ENCODE results near the gene KCNRG. TPM values are rescaled to one million over a fixed set of nuclear protein-coding genes. Genes with fewer than 3 reads are reported as not detected.

Gene KCNRG
- total RNA-seq, 4 donors from 2014 or later, result 0.56 to 1.0 (median 0.89) TPM

DNA sequence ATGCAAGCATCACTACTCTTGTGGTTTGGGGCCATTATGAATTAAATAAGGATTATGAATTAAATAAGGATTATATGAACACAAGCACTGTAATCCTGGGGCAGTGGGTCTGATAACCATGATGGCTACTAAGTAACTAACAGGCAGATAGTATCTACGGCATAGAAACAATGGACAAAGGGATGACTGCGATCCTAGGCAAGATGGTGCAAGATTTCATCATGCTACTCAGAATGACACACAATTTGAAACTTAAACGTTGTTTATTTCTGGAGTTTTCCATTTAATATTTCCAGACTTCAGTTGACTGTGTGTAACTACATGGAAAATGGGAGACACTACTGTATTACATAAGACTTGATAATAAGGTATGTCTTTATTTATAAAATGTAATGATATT, 15.1 kb downstream of the KCNRG start:
- ATAC-seq (ENCODE audit: low FRiP score), result no peak
- no peak for DNase-seq (ENCODE audit: low spot score)
- TF ChIP-seq, protein P1, sequence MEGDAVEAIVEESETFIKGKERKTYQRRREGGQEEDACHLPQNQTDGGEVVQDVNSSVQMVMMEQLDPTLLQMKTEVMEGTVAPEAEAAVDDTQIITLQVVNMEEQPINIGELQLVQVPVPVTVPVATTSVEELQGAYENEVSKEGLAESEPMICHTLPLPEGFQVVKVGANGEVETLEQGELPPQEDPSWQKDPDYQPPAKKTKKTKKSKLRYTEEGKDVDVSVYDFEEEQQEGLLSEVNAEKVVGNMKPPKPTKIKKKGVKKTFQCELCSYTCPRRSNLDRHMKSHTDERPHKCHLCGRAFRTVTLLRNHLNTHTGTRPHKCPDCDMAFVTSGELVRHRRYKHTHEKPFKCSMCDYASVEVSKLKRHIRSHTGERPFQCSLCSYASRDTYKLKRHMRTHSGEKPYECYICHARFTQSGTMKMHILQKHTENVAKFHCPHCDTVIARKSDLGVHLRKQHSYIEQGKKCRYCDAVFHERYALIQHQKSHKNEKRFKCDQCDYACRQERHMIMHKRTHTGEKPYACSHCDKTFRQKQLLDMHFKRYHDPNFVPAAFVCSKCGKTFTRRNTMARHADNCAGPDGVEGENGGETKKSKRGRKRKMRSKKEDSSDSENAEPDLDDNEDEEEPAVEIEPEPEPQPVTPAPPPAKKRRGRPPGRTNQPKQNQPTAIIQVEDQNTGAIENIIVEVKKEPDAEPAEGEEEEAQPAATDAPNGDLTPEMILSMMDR (IDR thresholded peaks at IDR 0.05), result no peak

DNA sequence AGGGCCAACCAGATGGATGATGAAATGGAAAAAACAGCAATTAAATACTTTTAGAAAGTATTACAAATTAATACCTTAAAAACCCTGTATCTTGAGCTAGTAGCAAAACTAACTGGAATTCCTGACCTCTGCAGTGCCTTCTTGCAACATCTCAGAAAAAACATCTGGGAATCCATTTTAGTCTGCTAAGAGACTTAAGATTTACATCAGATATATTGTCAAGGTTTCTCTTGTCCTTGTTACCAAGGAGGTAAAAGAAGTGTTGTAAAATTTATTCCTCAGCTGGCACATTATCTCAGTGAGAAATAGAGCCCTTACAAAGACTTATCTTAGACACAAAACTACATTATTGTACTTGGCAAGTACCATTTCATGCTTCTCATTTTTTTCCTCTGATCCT, 18.5 kb downstream of the KCNRG start:
- TF ChIP-seq, protein P1 (IDR thresholded peaks at IDR 0.05), result no peak
- no peak for ATAC-seq (ENCODE audit: low FRiP score)

DNA sequence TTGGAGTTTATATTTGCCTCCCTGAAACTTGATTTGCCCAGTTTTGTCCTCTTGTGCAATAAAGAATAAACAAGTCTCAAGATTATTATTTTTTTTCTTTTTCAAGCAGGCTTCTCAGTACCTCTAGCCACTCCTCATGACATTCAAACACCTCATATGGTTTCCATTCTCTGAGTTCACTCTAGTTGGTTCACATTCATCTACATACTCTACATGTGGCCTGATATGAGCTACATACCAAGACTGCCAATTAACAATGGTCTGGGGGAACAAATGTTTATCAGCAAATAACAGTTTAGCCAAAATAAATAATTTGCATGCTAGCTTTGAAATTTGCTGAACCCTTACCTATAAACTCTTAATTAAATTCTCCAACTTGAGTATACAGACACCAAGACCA, 22.5 kb downstream of the KCNRG start:
- no peak for DNase-seq (ENCODE audit: low spot score)
- ATAC-seq (ENCODE audit: low FRiP score), result no peak
- TF ChIP-seq, protein P1 (IDR thresholded peaks at IDR 0.05), result no peak

More for the DNA sequence above, 18.5 kb downstream of the KCNRG start:
- DNase-seq (ENCODE audit: low spot score), result no peak

DNA sequence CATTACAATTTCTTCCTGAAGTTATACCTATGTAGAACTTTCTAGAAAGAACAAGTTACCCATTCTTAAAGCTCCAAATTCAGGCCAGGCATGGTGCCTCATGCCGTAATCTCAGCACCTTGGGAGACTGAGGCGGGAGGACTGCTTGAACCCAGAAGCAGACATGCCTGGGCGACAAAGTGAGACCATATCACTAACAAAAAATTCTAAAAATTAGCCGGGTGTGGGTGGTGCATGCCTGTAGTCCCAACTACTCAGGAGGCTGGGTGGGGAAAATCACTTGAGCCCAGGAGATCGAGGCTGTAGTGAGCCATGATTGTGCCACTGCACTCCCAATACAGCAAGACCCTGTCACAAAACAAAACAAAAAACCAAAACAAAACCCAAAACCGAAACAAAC, 23.0 kb downstream of the KCNRG start:
- ATAC-seq (ENCODE audit: low FRiP score) (no peak), DNase-seq (ENCODE audit: low spot score) (no peak)
- TF ChIP-seq, protein P1 (IDR thresholded peaks at IDR 0.05), result no peak

DNA sequence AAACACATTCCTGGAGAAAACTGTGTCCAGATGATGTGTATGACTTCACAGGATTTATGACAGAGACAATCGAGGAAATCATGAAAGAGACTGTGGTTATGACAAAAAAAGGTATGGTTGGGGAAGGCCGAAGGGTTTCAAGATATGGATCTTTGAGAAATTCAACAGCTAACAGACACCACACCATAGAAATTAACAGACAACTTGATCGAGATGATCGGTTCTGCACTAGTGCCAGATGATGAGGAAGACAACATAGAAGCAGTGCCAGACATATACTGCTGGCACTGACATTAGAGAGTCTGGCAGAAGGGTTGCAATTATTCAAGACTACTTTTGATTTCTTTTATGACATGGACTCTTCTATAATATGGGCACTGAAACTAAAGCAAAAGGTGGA, 37.2 kb downstream of the KCNRG start:
- TF ChIP-seq, protein P1 (IDR thresholded peaks at IDR 0.05), result no peak
- no peak for ATAC-seq (ENCODE audit: low FRiP score)
- DNase-seq (ENCODE audit: low spot score), result no peak

DNA sequence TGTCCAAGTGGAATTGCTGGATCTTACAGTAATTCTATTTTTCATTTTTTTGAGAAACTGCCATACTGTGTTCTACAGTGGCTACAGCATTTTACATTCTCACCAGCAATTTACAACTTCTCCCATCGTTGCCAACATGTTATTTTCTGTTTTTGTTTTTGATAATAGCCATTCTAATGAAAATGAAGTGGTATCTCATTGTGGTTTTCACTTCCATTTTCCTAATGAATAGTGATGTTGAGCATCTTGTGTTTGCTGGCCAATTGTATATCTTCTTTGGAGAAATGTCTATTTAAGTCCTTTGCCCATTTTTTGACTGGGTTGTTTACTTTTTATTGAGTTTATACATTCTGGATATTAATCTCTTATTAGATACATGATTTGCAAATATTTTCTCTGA, 38.6 kb downstream of the KCNRG start:
- TF ChIP-seq, protein P1 (IDR thresholded peaks at IDR 0.05), result no peak
- no peak for ATAC-seq (ENCODE audit: low FRiP score)

DNA sequence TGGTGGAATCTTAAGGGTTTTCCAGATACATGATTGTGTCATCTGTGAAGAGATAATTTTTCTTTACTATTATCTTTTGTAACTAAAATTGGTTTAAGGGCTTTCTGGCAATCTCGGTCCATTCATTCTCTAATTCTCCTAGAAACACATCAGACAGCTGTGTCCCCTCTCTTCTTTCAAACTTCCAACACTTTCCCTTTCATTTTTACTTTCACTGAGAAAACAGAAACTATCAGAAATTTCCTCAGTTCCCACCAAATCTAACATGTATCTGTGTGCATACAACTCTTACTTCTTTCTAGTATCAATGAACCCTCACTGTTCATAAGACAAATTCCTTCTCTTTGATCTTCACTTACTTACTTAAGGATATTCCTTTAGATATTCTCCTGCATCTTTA, 40.2 kb downstream of the KCNRG start:
- ATAC-seq (ENCODE audit: low FRiP score), result no peak
- TF ChIP-seq, protein P1 (IDR thresholded peaks at IDR 0.05), result no peak
- no peak for DNase-seq (ENCODE audit: low spot score)

More for the DNA sequence above, 38.6 kb downstream of the KCNRG start:
- DNase-seq (ENCODE audit: low spot score), result no peak
